ENCODE measurements around the gene TSC1.

TSC1 gene

GRCh38 chr9:132945186-132946130, 1.0 kb upstream of the TSC1 start:
- no peak for TF ChIP-seq CTCF (conservative IDR thresholded peaks at IDR 0.05)
- TF ChIP-seq ZFX (IDR thresholded peaks at IDR 0.05): no peak
- peak overlapping the region; percentile 80 for H3K27ac ChIP-seq

- H3K27ac ChIP-seq: peak overlapping the region; percentile 80
- TF ChIP-seq ZFX (IDR thresholded peaks at IDR 0.05): no peak
- TF ChIP-seq CTCF (conservative IDR thresholded peaks at IDR 0.05): no peak
Observed at GRCh38 chr9:132943651-132944293, 644 bp downstream of the TSC1 start.

GRCh38 chr9:132942541-132943182, 1.8 kb downstream of the TSC1 start:
- H3K27ac ChIP-seq: no peak overlapping the region
- TF ChIP-seq CTCF (conservative IDR thresholded peaks at IDR 0.05) (no peak), ZFX (IDR thresholded peaks at IDR 0.05) (no peak)

- no peak overlapping the region for H3K27ac ChIP-seq
- TF ChIP-seq ZFX (IDR thresholded peaks at IDR 0.05) (no peak), CTCF (conservative IDR thresholded peaks at IDR 0.05) (no peak)
Observed at GRCh38 chr9:132939169-132939568, 5.2 kb downstream of the TSC1 start.

GRCh38 chr9:132937463-132937901, 6.9 kb downstream of the TSC1 start:
- no peak overlapping the region for H3K27ac ChIP-seq
- TF ChIP-seq CTCF (conservative IDR thresholded peaks at IDR 0.05) (no peak), ZFX (IDR thresholded peaks at IDR 0.05) (no peak)

- H3K27ac ChIP-seq: no peak overlapping the region
- TF ChIP-seq ZFX (IDR thresholded peaks at IDR 0.05): no peak
- TF ChIP-seq CTCF (conservative IDR thresholded peaks at IDR 0.05): no peak
Observed at GRCh38 chr9:132935026-132935425, 9.4 kb downstream of the TSC1 start.
